Mesothelial cell of epicardium (in vitro differentiated cells): ENCODE data around the gene TMEM179. TPM values are rescaled to one million over a fixed set of nuclear protein-coding genes. Genes with fewer than 3 reads are reported as not detected.

Experiments used
- DNase-seq, 2 experiments: peaks; one replicate each; pipeline ENCODE4 v3.0.0; 2021; ENCODE audit warnings: low spot score in 2 of 2; ENCODE audit not compliant: unreplicated experiment in 2 of 2
- H3K27ac Mint-ChIP-seq: 2 replicates; pipeline ENCODE4 v1.8.0; 2021; ENCODE audit warnings: mixed read lengths
- H3K27me3 Mint-ChIP-seq: 2 replicates; pipeline ENCODE4 v1.8.0; 2021; ENCODE audit warnings: low read depth, mixed read lengths
- H3K36me3 Mint-ChIP-seq: 2 replicates; pipeline ENCODE4 v1.8.0; 2021; ENCODE audit warnings: mixed read lengths
- H3K4me1 Mint-ChIP-seq: 2 replicates; pipeline ENCODE4 v1.8.0; 2021; ENCODE audit warnings: mixed read lengths
- H3K4me3 Mint-ChIP-seq: 2 replicates; pipeline ENCODE4 v1.8.0; 2021; ENCODE audit warnings: mild to moderate bottlenecking, moderate library complexity, mixed read lengths
- H3K9me3 Mint-ChIP-seq: 2 replicates; pipeline ENCODE4 v1.8.0; 2021; ENCODE audit warnings: mixed read lengths
- CTCF ChIP-seq: fragments of 200-600 bp; sonication (generic); IDR thresholded peaks from one replicate; pipeline ENCODE4 v1.5.0; 2021; ENCODE audit warnings: antibody characterized with exemption; ENCODE audit not compliant: unreplicated experiment
- total RNA-seq: library from RNA; stranded (reverse); gene quantifications from 3 replicates; pipeline ENCODE4 v1.2.1, GENCODE V29; 2021

TMEM179 gene
- total RNA-seq, 1 donor from 2014 or later: 6.0 TPM

GRCh38 chr14:104549536-104550339 lies 54.8 kb downstream of the TMEM179 start:
- DNase-seq: peak in 1 of 2 experiments; percentile 20
- TF ChIP-seq CTCF: no peak
- no peaks in the 10 kb centered on the region for H3K36me3 Mint-ChIP-seq
- H3K27ac Mint-ChIP-seq: no peak overlapping the region
- H3K27me3 Mint-ChIP-seq: peaks cover 41% of the 10 kb centered on the region
- H3K4me1 Mint-ChIP-seq: peaks cover 8% of the 10 kb centered on the region
- no peaks in the 10 kb centered on the region for H3K9me3 Mint-ChIP-seq
- H3K4me3 Mint-ChIP-seq: no peak overlapping the region

GRCh38 chr14:104548802-104549535 lies 55.6 kb downstream of the TMEM179 start:
- Mint-ChIP-seq H3K4me3 (no peak overlapping the region), H3K27me3 (peaks cover 49% of the 10 kb centered on the region), H3K27ac (no peak overlapping the region), H3K9me3 (no peaks in the 10 kb centered on the region), H3K36me3 (no peaks in the 10 kb centered on the region), H3K4me1 (peaks cover 4% of the 10 kb centered on the region)
- DNase-seq: peak in 1 of 2 experiments; percentile 5
- TF ChIP-seq CTCF: no peak

GRCh38 chr14:104547998-104548700 lies 56.4 kb downstream of the TMEM179 start:
- Mint-ChIP-seq H3K4me3 (no peak overlapping the region), H3K27ac (no peak overlapping the region), H3K27me3 (peaks cover 52% of the 10 kb centered on the region), H3K9me3 (no peaks in the 10 kb centered on the region), H3K36me3 (no peaks in the 10 kb centered on the region), H3K4me1 (no peaks in the 10 kb centered on the region)
- peak in 1 of 2 experiments; percentile 34 for DNase-seq
- TF ChIP-seq CTCF: no peak

- Mint-ChIP-seq H3K4me3 (no peak overlapping the region), H3K9me3 (no peaks in the 10 kb centered on the region), H3K27ac (no peak overlapping the region), H3K36me3 (no peaks in the 10 kb centered on the region), H3K27me3 (peaks cover 52% of the 10 kb centered on the region), H3K4me1 (peaks cover 3% of the 10 kb centered on the region)
- no peak for TF ChIP-seq CTCF
- DNase-seq: peak in 1 of 2 experiments; percentile 34
Observed at GRCh38 chr14:104547310-104547997, 57.1 kb downstream of the TMEM179 start.
